GM10847 (cell line): ENCODE data around the gene SATB2.

Experiments
- POLR2A ChIP-seq: IDR thresholded peaks from 2 replicates; pipeline ENCODE4 v1.6.1; 2011; ENCODE audit not compliant: insufficient read length; ENCODE audit errors: extremely low read depth

Gene SATB2

GRCh38 chr2:199457147-199458008 lies at the start of gene SATB2:
TSS of gene SATB2 (minus strand) at chr2:199457939. CDS start at chr2:199456037, 1,902 bp downstream.
- no peak for TF ChIP-seq POLR2A

DNA sequence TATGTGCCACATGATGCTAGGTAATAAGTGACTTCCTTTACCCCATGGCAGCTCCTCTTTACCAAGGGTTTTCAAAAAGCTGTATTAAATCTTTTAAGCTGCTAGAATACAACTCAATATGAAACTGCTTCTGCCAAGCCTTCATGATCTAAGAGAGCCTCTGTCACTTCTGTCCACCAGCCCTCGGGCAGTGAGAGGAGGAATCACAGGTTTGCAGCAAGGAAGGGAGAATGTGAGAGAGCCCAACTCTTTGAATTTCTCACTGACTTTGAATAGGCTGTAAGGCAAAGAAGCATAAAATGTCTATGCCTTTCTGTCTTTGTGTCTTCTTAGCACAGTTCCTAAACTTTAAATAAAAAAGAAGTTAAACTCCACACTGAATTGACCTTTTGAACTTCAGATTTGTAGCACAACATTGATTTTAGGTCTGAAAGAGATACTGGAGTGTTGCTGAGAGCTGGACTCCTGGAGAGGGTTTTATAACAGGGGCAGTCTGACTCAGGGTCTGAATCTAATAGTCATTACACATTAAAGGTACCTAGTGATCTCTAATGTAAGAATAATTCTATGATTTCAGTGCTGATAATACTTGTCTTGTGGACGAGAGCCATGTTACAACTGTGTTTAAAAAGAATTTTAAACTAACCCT lies 48.1 kb upstream of the SATB2 start:
- no peak for TF ChIP-seq POLR2A

DNA sequence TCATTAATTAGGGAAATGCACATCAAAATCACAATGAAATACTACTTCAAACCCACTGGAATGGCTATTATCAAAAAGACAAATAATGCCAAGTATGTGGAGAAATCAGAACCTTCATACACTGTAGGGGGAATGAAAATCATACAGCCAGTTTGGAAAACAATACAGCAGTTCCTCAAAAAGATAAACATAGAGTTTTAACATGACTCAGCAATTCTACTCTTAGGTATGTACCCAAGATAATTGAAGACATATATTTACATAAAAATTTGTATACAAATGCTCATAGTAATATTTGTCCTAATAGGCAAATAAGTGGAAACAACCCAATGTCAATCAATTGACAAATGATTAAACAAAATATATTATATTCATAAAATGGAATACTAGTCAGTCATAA lies 45.4 kb upstream of the SATB2 start:
- TF ChIP-seq POLR2A = no peak

- TF ChIP-seq POLR2A = no peak
Measured at GRCh38 chr2:199499005-199499404, 41.3 kb upstream of the SATB2 start.

GRCh38 chr2:199495147-199495546 lies 37.4 kb upstream of the SATB2 start:
- no peak for TF ChIP-seq POLR2A

GRCh38 chr2:199490049-199490448 lies 32.3 kb upstream of the SATB2 start:
- no peak for TF ChIP-seq POLR2A

DNA sequence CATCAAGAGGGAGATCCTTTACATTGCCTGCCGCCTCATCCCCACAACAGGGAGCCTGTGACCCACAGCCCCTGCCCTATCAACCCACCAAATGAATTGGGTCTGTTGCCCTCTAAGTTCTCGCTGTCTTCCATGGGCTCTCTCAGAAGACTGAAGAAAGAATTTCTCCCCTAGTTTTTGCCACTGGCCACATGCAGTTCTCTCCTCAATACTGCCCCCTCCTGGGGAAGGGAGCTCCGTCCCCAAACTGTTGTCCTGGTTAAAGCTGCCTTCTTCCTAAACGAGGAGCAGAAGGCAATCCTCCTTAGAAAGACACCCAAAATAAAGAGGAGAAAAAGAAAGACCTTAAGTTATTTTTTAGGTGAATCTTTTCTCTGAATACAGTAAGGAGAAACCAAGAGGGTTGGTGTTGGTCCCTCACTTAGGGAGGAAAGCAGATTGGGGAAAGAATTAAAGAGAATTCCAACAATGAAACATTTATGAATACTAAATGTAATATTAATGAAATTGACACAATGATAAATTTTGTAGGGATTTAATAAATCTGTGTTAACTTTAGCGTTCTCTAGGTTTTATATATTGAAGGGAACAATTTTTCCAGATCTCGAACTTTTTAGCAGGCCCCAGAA lies 31.1 kb upstream of the SATB2 start:
- no peak for TF ChIP-seq POLR2A

DNA sequence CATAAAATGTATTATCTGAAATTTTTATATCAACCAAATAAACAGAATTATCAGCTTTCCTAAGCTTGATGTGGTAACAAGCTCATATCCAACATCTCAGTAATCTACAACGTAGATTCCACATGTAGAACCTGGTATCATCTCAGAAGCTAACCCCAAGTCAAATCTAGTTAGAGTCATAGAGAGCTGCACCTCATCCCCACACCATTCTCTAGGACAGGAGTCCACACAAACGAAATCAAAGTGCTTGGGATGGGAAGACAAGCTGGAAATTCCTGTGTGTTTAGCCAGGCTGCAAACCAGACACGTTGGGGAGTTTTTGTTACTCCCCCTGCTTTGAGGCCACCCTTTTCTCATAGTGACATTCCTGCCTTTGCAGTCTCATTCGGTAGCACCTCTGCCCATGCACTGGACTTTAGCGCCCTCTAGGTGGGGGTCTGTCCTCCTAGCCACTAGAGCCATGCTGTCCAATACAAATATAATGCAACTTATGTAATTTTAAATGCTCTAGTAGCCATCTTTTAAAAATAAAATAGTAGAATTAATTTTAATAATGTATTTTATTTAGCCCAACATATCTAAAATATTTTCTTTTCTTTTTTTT lies 28.1 kb upstream of the SATB2 start:
- TF ChIP-seq POLR2A = no peak

DNA sequence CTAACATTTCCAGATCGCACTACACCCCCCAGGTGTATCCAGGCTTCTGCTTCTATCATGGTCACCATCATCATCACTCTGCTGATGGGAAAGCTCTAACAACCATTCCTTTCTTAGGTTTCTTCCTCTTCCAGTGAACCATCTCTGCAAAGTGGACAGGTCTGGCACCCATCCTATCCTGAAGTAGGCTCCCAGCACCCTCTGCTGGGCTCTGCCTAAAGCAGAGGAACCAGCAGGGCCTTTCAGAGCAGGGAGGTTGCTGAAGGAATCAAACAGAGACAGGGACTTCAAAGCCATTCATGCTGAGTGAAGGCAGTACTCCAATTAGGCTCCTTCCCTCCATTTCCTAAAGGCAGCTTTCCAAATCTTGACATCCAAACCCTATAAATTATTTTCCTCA lies 27.2 kb upstream of the SATB2 start:
- TF ChIP-seq POLR2A = no peak

DNA sequence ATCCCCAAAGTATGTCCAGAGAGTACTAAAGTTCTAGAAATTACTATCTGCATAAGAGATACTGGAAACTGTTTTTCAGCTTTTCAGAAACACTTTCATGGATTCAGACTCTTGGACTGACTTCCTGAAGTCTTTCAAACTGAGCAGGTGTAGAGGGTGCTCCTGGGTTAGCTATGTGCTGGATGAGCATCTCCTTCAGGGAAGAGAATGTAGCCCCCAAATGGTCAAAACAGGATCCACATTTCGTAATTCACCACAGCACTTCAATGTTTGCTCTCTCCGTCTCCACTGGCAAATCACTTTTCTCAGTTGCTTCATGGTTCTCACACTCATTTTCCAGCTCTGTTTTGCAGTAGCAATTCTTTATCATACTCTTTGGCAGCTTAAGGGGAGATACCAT lies 23.2 kb upstream of the SATB2 start:
- TF ChIP-seq POLR2A = no peak

DNA sequence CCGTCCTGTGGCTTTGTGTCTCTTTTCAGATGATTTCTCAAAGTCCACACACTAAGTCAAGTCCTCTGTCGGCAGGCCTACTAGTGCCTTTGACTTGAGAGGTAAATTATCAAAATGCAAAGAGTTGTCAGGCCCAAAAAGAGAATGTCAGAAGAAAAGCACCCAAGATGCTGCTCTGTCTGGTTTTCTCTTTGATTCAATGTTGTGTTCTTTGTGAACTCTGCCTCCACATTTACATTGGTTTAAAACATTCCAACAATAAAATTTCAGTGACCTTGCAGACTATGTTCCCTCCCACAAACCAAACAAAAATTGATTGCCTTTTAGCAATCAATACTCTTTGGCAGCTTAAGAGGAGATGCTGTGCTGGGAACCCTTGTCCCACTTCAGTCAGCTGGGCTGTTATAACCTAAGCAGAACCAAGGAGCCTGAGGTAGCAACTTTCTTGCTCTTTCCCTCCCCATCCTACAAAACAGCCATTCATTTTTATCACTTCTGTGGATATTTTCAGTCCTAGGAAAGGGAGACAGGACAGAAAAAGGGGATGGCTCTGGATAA lies 19.6 kb upstream of the SATB2 start:
- no peak for TF ChIP-seq POLR2A

DNA sequence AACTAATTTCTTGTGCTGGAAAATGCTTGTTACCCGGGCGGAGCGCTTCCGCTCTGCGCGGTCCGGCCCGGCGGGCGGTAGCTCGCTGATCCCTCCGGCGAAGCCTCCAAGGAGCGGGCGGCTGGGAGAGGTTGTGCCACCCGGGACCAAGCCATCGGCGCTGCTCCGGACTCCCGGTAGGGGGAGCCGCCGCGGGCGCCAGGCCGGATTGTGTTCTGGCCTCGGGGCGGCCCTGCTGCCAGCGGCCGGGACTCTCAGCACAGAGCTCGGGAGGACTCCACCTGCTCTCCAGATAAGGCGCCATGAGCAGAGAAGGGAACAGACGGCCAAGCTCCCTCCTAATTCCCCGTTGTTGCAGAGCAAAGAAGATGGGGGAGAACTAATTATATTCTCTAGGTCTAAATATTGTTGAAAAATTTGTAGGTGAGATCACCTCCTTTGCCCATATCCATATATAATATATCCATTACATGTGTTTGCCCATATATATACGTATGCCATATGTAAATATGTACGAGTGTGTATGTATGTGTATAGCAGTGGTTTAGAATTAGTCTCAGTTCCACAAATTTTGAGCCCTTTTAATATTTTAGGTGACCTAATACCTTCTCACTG lies 13.8 kb upstream of the SATB2 start:
- TF ChIP-seq POLR2A = no peak

GRCh38 chr2:199470672-199471442 lies 13.1 kb upstream of the SATB2 start:
- TF ChIP-seq POLR2A = no peak

- TF ChIP-seq POLR2A = no peak
Measured at GRCh38 chr2:199470361-199470671, 12.6 kb upstream of the SATB2 start.
